ENCODE data around the gene CLTB. TPM values are rescaled to one million over a fixed set of nuclear protein-coding genes. Genes with fewer than 3 reads are reported as not detected.

CLTB gene
- total RNA-seq, 1 experiment from 2014 or later = 354 TPM

DNA sequence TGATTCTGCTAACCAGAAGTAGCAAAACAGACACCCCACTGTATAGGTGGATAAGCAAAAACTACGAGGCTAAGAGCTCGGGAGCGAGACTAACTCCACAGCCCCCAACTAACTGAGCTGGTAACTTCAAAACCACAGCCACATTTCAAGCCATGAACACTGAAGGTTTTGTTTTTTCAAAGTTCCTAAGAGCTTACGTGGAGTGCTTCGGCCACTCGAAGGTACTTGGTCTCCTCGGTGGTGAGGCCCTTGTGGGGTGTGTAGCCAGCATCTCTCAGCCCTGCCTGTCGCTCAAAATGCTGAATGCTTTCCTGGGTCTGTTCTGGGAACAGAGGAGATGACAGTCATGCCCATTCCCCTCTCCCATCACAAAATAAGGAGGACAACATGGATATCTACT lies 65.9 kb downstream of the CLTB start:
- Histone ChIP-seq H3K9me2 (replicated peaks; ENCODE audit: low read length) (no peaks in the 10 kb centered on the region), H3K4me1 (ENCODE audit: insufficient read depth, low read length) (no peaks in the 10 kb centered on the region), H4K20me1 (ENCODE audit: low read length) (no peaks in the 10 kb centered on the region), H3F3A (ENCODE audit: low read length, unreplicated experiment) (no peaks in the 10 kb centered on the region), H3K27ac (ENCODE audit: low read length) (no peak overlapping the region), H3K36me3 (ENCODE audit: low read depth, low read length) (peaks cover 69% of the 10 kb centered on the region), H3K4me3 (ENCODE audit: low read length) (no peak overlapping the region), H2AFZ (ENCODE audit: low read length) (no peak overlapping the region), H3K9ac (ENCODE audit: low read length) (no peak overlapping the region), H3K9me3 (ENCODE audit: low read length) (no peaks in the 10 kb centered on the region), H3K79me2 (ENCODE audit: low read length) (peaks cover 21% of the 10 kb centered on the region), H3K27me3 (ENCODE audit: low read length) (no peaks in the 10 kb centered on the region), H3K4me2 (ENCODE audit: low read length) (no peak overlapping the region)
- BruUV-seq (replicated peaks) = no TSS peak
- TF ChIP-seq, protein P1, sequence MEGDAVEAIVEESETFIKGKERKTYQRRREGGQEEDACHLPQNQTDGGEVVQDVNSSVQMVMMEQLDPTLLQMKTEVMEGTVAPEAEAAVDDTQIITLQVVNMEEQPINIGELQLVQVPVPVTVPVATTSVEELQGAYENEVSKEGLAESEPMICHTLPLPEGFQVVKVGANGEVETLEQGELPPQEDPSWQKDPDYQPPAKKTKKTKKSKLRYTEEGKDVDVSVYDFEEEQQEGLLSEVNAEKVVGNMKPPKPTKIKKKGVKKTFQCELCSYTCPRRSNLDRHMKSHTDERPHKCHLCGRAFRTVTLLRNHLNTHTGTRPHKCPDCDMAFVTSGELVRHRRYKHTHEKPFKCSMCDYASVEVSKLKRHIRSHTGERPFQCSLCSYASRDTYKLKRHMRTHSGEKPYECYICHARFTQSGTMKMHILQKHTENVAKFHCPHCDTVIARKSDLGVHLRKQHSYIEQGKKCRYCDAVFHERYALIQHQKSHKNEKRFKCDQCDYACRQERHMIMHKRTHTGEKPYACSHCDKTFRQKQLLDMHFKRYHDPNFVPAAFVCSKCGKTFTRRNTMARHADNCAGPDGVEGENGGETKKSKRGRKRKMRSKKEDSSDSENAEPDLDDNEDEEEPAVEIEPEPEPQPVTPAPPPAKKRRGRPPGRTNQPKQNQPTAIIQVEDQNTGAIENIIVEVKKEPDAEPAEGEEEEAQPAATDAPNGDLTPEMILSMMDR (conservative IDR thresholded peaks at IDR 0.05; ENCODE audit: low read depth, low read length) = no peak
- TF ChIP-seq EZH2phosphoT487 (IDR thresholded peaks at IDR 0.05; ENCODE audit: borderline replicate concordance, low read length) (no peak), EZH2 (IDR thresholded peaks at IDR 0.05; ENCODE audit: low read length, unreplicated experiment) (no peak)
- no peak for DNase-seq
- ChIA-PET CTCF (no interaction called here), POLR2A (ENCODE audit: unreplicated experiment) (no interaction called here)
- intact Hi-C loops (cut with micrococcal nuclease) = no loop called here
- ATAC-seq = no peak

DNA sequence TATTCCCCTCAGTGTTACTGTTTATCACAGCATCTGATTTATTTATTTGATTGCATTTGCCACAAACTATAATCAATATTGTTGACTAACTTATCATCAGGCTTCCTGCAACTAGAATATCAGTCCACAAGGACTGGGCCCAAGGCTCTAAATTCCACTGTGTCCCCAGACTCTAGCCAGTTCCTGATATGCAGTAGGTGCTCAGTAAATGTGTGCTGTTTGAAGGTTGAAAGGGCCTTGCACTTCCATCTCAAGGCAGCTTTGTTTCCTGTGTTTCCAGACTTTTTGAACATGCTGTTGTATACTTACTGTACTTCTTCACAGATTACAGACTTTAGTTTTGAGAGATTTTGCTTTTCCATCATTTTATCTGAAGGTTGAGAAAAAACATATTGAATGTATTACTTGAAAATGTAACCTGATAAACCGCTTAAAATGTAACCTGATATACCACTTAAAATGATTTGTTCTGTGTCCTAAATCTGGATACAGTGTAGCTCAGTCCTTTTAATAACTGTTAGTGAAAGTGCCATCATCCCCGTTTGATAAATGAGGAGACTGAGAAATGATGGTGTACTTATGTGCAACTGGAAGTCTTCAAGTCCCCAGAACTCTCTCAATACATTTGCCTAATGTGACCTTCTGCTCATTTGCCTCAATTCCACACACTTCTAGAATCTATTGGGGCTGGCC lies 73.4 kb downstream of the CLTB start:
- Histone ChIP-seq H2AFZ (ENCODE audit: low read length) (no peak overlapping the region), H3K9me3 (ENCODE audit: low read length) (no peaks in the 10 kb centered on the region), H3K4me1 (ENCODE audit: insufficient read depth, low read length) (no peaks in the 10 kb centered on the region), H3K36me3 (ENCODE audit: low read depth, low read length) (peaks cover 23% of the 10 kb centered on the region; the same call in 1 of the 2 replicates), H3F3A (ENCODE audit: low read length, unreplicated experiment) (no peaks in the 10 kb centered on the region), H3K27me3 (ENCODE audit: low read length) (no peaks in the 10 kb centered on the region), H4K20me1 (ENCODE audit: low read length) (no peaks in the 10 kb centered on the region), H3K4me3 (ENCODE audit: low read length) (no peak overlapping the region), H3K79me2 (ENCODE audit: low read length) (no peaks in the 10 kb centered on the region), H3K9ac (ENCODE audit: low read length) (no peak overlapping the region), H3K9me2 (replicated peaks; ENCODE audit: low read length) (no peaks in the 10 kb centered on the region), H3K4me2 (ENCODE audit: low read length) (no peak overlapping the region), H3K27ac (ENCODE audit: low read length) (no peak overlapping the region)
- DNase-seq (no peak), ATAC-seq (no peak)
- CTCF ChIA-PET = no interaction called here
- BruUV-seq (replicated peaks) = no TSS peak
- intact Hi-C loops (cut with micrococcal nuclease) = no loop called here
- TF ChIP-seq, protein P1 (conservative IDR thresholded peaks at IDR 0.05; ENCODE audit: low read depth, low read length) = no peak
- TF ChIP-seq EZH2phosphoT487 (IDR thresholded peaks at IDR 0.05; ENCODE audit: borderline replicate concordance, low read length) (no peak), EZH2 (IDR thresholded peaks at IDR 0.05; ENCODE audit: low read length, unreplicated experiment) (no peak)
- POLR2A ChIA-PET (ENCODE audit: unreplicated experiment) = no interaction called here

Small RNA genes within 50 kb of the gene (microRNA-seq; reads per million reads assigned to microRNA genes)
- gene MIR1271 (ENCODE audit: unreplicated experiment) = not detected

Other genes starting within 250 kb of the CLTB start
- gene SIMC1, start 178.1 kb downstream of the CLTB start, total RNA-seq (2014; rRNA removed) = 7.5 and 15.4 TPM in 2 replicates
- 69.5 and 81.1 TPM in 2 replicates for gene KIAA1191, start 54.8 kb downstream of the CLTB start, total RNA-seq (2014; rRNA removed)
- gene ARL10, start 51.1 kb downstream of the CLTB start, total RNA-seq (2014; rRNA removed) = 0.15 and 2.6 TPM in 2 replicates
- gene NOP16, start 27.9 kb downstream of the CLTB start, total RNA-seq (2014; rRNA removed) = 92.6 and 103 TPM in 2 replicates
- gene HIGD2A, start 27.8 kb downstream of the CLTB start, total RNA-seq (2014; rRNA removed) = 164 and 174 TPM in 2 replicates
- 51.4 TPM in 2 replicates for gene FAF2, start 31.8 kb upstream of the CLTB start, total RNA-seq (2014; rRNA removed)
- 19.2 and 28.3 TPM in 2 replicates for gene RNF44, start 120.9 kb upstream of the CLTB start, total RNA-seq (2014; rRNA removed)
- gene CDHR2, start 132.8 kb upstream of the CLTB start, total RNA-seq (2014; rRNA removed) = 0.07 TPM in 1 of 2 replicates, not detected in the other
- gene GPRIN1, start 193.6 kb upstream of the CLTB start, total RNA-seq (2014; rRNA removed) = 18.7 and 19.9 TPM in 2 replicates
- gene SNCB, start 214.0 kb upstream of the CLTB start, total RNA-seq (2014; rRNA removed) = 2.1 and 8.6 TPM in 2 replicates
- gene EIF4E1B, start 214.1 kb upstream of the CLTB start, total RNA-seq (2014; rRNA removed) = not detected in 2 replicates
- 47.3 and 56.3 TPM in 2 replicates for gene TSPAN17, start 230.9 kb upstream of the CLTB start, total RNA-seq (2014; rRNA removed)